LoVo (cell line): Measurements from ENCODE around the gene RUNX3.

Experiments used
- DNase-seq: peaks from one replicate; pipeline ENCODE4 v3.0.0-alpha.2; 2016; ENCODE audit warnings: low spot score

The RUNX3 gene

GRCh38 chr1:24946861-24947658 lies 17.0 kb upstream of the RUNX3 start:
- DNase-seq, result no peak

DNA sequence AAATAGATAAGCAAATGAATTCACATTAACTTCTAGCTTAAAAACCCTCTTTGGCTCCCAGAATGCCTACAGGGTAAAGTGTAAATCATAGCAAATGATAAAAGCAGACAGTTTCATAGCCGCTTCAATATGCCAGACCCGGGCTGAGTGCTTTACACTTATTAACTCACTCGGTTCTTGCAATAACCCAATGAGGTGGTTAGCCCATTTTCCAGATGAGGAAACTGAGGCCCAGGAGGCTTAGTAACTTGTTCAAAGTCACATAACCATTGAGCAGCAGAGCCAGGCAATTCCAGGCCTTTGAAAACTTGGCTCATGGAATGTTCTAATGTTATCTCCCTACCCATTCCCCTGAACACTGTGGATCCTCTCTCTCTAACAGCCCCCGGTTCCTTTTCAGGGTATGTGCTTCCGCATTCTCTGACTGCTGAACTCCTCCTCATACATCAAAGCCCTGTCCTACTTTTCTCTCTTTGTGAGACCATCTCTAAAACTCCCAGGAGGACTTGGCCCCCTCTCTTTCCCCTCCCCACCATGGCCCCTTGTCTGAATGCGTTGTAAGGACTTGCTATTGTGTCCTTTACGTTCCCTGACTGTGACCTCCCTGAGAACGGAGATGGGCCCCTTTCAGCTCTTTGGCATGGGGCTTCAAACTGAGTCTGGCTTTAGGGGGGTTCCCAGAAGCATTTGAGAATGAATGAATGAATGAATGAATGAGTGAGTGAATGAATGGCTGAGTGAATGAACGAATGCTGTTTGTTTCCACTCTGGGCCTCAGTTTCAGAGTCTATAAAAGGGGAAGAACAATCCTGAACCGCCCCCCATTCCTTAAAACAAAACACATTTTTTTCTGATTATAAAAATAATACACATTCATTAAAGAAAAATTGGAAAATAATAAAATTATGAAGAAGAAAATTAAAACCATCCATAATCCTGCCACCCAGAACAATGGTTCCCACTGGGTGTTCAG lies 15.6 kb upstream of the RUNX3 start:
- no peak for DNase-seq

DNA sequence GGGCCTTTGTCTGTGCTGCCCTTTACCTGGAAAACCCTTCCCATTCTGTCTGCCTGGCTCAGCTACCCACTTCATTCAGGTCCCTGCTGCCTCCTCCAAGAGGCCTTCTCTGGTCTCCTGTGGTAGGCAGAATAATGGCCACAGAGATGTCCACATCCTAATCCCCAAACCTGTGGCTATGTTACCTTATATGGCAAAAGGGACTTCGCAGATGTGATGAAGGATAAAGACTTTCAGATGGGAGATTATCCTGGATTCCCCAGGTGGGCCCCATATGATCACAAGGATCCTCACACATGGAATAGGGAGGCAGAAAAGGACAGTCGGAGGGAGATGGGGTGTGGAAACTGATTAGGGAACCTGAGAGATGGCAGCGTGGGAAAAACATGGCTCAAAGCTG lies 14.2 kb upstream of the RUNX3 start:
- no peak for DNase-seq

GRCh38 chr1:24942789-24943188 lies 12.7 kb upstream of the RUNX3 start:
- no peak for DNase-seq

DNA sequence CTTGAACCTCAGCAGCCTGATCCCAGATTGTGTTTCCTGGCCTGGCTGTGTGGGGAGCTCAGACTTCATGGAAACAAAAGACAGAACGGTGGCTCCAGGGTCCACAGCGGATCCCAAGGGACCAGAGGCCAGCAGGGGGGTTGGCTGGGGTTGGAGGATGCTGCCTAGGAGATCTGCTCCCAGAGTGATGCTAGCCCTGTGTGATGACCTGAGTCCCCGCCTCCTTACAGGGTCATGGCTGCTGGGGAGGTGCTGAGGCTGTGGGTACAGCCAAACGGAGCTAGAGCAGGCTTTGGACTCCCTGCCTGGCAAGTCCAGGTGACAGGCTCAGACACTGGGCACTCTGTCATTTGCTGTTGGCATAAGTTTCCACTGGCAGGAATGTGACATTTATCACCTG lies 11.5 kb upstream of the RUNX3 start:
- no peak for DNase-seq

- DNase-seq, result no peak
Observed at GRCh38 chr1:24940231-24940630, 10.2 kb upstream of the RUNX3 start.

- no peak for DNase-seq
Observed at GRCh38 chr1:24939675-24940193, 9.7 kb upstream of the RUNX3 start.

DNA sequence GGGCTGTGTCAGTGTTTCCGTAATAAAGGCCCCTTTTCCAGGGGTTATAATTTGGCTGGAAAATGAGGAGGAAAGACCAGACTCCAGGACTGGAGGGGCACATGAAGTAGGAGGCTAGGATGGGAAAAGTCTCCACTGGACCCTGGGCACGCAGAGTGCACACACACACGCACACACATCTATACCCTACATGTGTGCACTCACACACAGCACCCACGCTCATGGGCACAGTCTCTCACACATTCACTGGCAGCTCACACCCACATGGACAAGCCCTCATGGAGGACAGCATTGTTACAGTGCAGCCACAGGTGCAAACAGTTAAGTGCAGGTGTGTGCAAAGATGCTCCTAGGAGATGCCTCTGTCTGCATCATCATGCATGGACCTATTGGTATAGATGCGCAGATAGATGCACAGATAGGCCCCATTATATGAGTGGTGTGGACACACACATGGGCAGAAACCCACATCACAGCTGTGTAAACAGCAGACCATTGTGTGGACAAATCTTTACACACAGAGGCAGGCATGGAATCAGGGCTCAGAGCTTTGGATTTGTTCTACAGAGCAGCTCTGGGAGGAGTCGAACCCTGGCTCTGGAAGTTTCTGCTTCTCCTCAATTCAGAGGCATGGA lies 9.1 kb upstream of the RUNX3 start:
- DNase-seq, result no peak

- no peak for DNase-seq
Observed at GRCh38 chr1:24938276-24938675, 8.2 kb upstream of the RUNX3 start.

- DNase-seq, result no peak
Observed at GRCh38 chr1:24936684-24937083, 6.6 kb upstream of the RUNX3 start.

DNA sequence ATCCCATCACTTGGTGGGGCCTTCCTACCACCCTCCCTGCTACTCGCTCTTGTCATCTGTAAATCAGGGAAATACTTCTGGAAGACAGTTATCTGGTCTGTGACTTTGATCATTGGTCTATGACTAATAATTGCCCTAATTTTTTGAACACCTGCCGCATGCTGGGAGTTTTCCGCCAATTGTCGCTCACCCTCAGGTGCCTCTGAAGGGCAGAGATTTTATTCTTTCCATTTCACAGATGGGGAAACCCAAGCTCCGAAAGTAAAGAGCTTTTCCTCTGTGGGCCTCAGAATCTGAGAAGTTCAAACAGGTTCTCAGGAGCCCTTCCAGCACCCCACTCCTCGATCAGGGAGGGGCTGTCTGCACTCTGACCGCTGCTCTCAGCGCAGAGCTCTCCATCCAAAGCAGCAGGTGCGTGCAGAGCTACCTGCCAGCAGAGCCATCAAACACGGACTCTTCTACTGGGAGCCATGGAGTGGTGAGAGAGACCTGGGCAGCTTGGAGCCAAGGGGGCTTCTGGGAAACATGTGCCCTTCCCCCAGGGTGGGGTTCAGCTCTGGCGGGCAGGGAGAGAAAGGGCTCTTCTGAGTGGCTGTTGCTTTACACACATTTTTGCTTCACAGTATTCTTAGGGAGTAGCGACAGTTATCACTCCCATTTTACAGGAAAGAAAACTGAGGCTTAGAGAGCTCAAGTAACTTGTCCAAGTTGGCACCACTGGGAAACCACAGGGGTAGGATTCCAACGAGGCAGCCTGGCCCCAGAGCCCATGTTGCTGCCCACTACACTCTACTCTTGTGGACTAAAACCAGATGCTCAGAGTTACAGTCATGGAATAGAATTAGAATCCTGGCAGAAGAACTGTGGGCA lies 5.8 kb upstream of the RUNX3 start:
- DNase-seq, result no peak

DNA sequence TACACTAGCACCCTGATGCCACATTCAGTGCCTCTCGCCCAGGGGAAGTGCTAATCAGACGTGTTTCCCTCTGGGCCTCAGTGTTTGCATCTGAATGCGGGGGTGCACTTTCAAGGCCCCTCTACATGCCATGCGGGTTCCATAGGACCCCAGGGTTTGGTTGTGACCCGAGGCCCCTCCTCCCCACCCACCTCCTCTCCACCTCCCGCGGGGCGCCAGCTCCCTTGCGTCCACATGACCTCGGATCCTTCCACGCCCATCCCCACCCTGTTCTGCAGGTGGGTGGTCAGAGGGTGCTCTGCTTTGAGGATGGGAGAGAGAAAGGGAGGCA lies 5.1 kb upstream of the RUNX3 start:
- DNase-seq, result no peak

- DNase-seq, result no peak
Observed at GRCh38 chr1:24934310-24935195, 4.5 kb upstream of the RUNX3 start.

DNA sequence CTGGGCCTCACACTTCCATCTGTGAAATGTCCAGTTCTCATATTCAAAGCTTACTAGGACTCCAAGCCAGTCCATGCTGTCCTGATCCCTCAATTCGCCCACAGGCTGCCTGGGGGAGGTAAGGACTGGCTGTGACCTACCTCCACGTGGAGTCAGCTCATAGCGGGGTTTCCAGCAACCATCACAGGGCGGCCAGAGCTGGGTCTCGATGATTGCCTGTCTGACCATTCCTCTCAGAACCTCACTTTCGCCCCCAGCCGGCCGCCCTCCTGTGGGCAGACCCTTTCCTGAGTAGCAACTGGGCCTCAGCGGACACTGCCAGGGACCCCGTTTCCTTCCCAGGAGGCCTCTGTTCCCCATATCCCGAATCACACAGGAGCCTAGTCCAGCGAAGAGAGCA lies 3.4 kb upstream of the RUNX3 start:
- no peak for DNase-seq

DNA sequence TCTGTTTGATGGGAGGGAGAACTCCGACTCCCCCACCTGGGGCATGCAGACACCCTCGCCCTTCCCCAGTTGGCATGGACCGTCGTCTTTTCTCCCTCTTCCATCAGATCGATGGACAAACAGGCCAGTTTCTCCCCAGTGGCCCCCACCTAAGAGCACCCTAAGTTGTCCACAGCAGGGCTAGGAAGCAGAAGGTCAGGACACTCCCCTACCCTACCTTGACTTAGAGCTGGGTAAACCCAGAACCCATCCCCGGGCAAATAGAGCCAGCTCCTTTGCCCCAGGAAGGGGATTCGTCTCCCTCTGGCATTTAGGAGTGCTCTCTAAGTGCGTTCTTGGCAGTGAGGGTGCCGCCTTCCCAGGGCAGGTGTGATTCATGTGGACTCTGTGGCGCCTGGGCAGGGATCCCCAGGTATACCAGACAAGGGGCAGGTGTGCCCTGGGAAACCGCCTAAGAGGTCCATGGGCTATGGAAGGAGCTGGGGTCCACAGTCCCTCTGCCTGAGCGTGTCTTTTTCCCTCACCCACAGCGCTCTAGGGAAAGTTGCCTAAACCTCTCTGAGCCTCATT lies 2.7 kb upstream of the RUNX3 start:
- no peak for DNase-seq

DNA sequence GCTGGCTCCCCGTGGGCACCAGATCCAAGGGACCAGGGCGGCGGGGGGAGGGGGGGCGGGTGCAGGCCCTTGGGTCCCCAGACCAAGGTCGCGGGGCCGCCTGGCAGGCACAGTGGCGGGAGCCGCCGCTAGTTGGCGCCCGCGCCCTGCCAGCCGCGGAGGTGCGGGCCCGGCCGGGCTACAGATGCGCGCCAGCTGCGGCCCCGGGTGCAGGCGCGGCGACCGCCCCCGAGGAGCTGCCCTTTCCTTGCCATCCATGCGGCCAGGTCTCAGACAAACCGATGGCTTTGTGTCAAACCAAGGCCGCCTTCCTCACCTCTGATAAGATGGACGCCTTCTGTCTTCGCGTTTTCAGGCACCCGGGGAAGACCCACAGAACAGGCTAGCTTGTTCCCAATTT lies 2.2 kb upstream of the RUNX3 start:
- peak; percentile 42 for DNase-seq

- no peak for DNase-seq
Observed at GRCh38 chr1:24931468-24932231, 1.6 kb upstream of the RUNX3 start.

- no peak for DNase-seq
Observed at GRCh38 chr1:24931146-24931467, 1.0 kb upstream of the RUNX3 start.

DNA sequence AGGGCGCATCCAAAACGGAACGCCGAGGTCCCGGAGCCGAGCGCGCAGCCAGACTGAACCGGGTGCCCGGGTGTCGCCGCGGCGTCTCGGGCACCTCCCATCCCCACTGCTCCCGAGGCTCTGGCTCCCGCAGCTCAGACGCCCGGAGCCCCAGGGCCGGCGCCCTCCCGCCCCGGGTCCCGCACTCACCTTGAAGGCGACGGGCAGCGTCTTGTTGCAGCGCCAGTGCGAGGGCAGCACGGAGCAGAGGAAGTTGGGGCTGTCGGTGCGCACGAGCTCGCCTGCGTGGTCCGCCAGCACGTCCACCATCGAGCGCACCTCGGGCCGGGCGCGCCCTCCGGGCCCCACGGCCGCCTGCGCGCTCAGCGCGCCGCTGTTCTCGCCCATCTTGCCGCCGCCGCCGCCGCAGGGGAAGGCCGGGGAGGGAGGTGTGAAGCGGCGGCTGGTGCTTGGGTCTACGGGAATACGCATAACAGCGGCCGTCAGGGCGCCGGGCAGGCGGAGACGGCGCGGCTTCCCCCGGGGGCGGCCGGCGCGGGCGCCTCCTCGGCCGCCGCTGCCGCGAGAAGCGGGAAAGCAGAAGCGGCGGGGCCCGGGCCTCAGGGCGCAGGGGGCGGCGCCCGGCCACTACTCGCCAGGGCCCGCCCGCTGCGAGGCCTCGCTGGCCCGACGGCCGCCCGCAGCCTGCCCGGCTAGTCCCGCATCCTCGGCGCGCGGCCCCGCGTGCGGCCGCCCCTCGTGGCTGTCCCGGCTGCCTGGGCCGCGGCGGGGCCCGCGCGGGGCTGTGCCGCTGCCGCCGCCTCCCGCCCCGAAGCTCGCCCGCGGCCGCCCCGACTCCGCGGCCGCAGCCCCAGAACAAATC lies 447 bp downstream of the RUNX3 start:
- no peak for DNase-seq
